Gastroesophageal sphincter (tissue), 3 donors: ENCODE results near the gene GATAD2A.

Source experiments
- CTCF ChIP-seq, 4 experiments: fragments of 200-600 bp in 2 of 4; fragments of 450-650 bp in 2 of 4; sonication (generic) in 1 of 4; IDR thresholded peaks; one replicate each; pipeline ENCODE4 v1.5.1; 2017 to 2019; ENCODE audit warnings: antibody characterized with exemption in 4 of 4, mild to moderate bottlenecking in 2 of 4, moderate library complexity in 2 of 4
- EP300 ChIP-seq: sonication (generic); formaldehyde crosslinking; IDR thresholded peaks from one replicate; pipeline ENCODE4 v1.6.1; 2017; ENCODE audit warnings: antibody characterized with exemption, mild to moderate bottlenecking

- TF ChIP-seq CTCF (IDR thresholded peaks at IDR 0.05) = no peak
- no peak for TF ChIP-seq EP300
Observed at GRCh38 chr19:19448238-19448544, 42.7 kb downstream of the GATAD2A start.
